Measurements from ENCODE around the gene THAP11. TPM values are rescaled to one million over a fixed set of nuclear protein-coding genes. Genes with fewer than 3 reads are reported as not detected.

THAP11 gene
- total and polyA plus RNA-seq, 10 donors = 19.9 to 80.7 (median 31.9) TPM

DNA sequence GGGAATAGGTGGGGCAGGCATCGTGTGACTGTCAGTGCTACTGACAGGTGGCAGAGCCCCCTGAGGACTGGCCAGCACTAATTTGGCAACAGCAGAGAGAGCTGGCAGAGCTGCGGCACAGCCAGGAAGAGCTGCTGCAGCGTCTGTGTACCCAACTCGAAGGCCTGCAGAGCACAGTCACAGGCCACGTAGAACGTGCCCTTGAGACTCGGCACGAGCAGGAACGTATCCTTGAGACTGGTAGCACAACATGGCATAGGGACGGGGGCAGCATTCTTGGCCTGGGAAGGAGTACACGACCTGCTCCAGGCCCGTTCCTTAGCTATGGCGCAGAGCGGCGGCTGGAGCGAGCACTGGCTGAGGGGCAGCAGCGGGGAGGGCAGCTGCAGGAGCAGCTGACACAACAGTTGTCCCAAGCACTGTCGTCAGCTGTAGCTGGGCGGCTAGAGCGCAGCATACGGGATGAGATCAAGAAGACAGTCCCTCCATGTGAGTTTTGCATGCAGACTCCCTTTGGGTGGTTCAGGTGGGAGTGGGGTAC, 39.6 kb downstream of the THAP11 start:
- H3K36me3 ChIP-seq = peaks cover 7 to 100% (median 97%) of the 10 kb centered on the region in 6 donors
- no peaks in the 10 kb centered on the region for H3K9me3 ChIP-seq
- H3K4me3 ChIP-seq = no peak overlapping the region
- no peak for TF ChIP-seq POLR2AphosphoS5 (IDR thresholded peaks at IDR 0.05)
- no peak for TF ChIP-seq POLR2A (IDR thresholded peaks at IDR 0.05)
- TF ChIP-seq, protein P1, sequence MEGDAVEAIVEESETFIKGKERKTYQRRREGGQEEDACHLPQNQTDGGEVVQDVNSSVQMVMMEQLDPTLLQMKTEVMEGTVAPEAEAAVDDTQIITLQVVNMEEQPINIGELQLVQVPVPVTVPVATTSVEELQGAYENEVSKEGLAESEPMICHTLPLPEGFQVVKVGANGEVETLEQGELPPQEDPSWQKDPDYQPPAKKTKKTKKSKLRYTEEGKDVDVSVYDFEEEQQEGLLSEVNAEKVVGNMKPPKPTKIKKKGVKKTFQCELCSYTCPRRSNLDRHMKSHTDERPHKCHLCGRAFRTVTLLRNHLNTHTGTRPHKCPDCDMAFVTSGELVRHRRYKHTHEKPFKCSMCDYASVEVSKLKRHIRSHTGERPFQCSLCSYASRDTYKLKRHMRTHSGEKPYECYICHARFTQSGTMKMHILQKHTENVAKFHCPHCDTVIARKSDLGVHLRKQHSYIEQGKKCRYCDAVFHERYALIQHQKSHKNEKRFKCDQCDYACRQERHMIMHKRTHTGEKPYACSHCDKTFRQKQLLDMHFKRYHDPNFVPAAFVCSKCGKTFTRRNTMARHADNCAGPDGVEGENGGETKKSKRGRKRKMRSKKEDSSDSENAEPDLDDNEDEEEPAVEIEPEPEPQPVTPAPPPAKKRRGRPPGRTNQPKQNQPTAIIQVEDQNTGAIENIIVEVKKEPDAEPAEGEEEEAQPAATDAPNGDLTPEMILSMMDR (IDR thresholded peaks at IDR 0.05 in 8 of 11, conservative IDR thresholded peaks at IDR 0.05 in 3 of 11) = no peak
- H3K27me3 ChIP-seq (replicated peaks in 1 of 7) = no peaks in the 10 kb centered on the region
- intact Hi-C loops (cut with DNase I; ENCODE audit: low total_unique reads) = no loop called here
- H3K4me1 ChIP-seq = peaks cover 0 to 17% (median 4%) of the 10 kb centered on the region in 6 donors
- 89 to 95% (median 91%) methylated on average over 15 to 21 of the region's 21 CpGs for WGBS, 5 donors
- DNase-seq = peak; percentile 69
- H3K27ac ChIP-seq = peak overlapping the region in 1 of 8 donors; percentile 27

DNA sequence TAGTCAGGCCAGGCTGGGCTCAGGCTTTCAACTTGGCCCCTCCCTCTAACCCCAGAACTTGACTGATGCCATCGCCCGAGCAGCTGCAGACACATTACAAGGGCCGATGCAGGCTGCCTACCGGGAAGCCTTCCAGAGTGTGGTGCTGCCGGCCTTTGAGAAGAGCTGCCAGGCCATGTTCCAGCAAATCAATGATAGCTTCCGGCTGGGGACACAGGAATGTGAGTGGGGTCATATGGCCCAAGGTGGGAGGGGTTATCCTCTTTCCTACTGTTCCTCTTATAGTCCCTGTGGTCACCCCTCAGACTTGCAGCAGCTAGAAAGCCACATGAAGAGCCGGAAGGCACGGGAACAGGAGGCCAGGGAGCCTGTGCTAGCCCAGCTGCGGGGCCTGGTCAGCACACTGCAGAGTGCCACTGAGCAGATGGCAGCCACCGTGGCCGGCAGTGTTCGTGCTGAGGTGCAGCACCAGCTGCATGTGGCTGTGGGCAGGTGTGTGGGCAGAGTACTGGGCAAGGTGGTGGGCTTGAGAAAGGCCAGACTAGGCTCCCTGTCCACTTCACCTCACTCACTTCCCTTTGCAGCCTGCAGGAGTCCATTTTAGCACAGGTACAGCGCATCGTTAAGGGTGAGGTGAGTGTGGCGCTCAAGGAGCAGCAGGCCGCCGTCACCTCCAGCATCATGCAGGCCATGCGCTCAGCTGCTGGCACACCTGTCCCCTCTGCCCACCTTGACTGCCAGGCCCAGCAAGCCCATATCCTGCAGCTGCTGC, 40.4 kb downstream of the THAP11 start:
- Histone ChIP-seq H3K4me1 (peaks cover 0 to 12% (median 3%) of the 10 kb centered on the region in 6 donors), H3K36me3 (peaks cover 2 to 100% (median 90%) of the 10 kb centered on the region in 6 donors), H3K9me3 (no peaks in the 10 kb centered on the region), H3K4me3 (no peak overlapping the region), H3K27me3 (replicated peaks in 1 of 7) (no peaks in the 10 kb centered on the region), H3K27ac (peak overlapping the region in 1 of 8 donors; percentile 27)
- peak; percentile 73 for DNase-seq
- intact Hi-C loops (cut with DNase I; ENCODE audit: low total_unique reads) = no loop called here
- TF ChIP-seq POLR2AphosphoS5 (IDR thresholded peaks at IDR 0.05) (peak in 1 of 3 donors; percentile 43), POLR2A (IDR thresholded peaks at IDR 0.05) (no peak)
- TF ChIP-seq, protein P1 (IDR thresholded peaks at IDR 0.05 in 8 of 11, conservative IDR thresholded peaks at IDR 0.05 in 3 of 11) = peak in 1 of 11 experiments; percentile 20
- 75 to 91% (median 84%) methylated on average over 18 of the region's 18 CpGs for WGBS, 5 donors

DNA sequence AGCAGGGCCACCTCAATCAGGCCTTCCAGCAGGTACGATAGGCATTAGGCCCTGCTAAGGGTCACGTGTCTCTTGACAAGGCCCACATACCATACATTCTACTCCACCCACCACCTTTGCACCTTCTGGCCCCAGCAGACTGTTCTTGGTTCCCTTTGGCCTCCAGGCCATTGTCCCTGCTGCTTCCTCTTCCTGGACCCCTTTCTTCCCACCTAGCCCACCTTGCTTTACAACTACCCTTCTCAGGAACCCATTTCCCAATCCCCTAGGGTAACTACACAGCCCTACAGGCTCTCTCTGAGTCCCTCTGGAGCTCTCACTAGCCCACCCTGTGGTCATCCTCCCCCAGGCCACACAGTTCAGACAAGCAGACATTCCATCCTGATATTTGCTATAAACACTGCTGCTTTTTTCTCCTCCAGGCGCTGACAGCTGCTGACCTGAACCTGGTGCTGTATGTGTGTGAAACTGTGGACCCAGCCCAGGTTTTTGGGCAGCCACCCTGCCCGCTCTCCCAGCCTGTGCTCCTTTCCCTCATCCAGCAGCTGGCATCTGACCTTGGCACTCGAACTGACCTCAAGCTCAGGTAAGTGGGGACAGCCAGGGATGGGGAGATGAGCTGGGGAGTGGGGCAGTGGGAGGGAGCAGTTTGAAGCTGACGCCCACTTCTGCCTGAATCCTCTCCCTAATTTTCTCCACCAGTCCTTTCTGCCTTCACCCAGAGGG, 41.2 kb downstream of the THAP11 start:
- Histone ChIP-seq H3K36me3 (peaks cover 0 to 96% (median 82%) of the 10 kb centered on the region in 6 donors), H3K27ac (no peak overlapping the region)
- TF ChIP-seq, protein P1 (IDR thresholded peaks at IDR 0.05 in 8 of 11, conservative IDR thresholded peaks at IDR 0.05 in 3 of 11) = peak in 1 of 11 experiments; percentile 52
- TF ChIP-seq POLR2AphosphoS5 (IDR thresholded peaks at IDR 0.05) = no peak

More for the DNA sequence above, 41.2 kb downstream of the THAP11 start:
- Histone ChIP-seq H3K9me3 (no peaks in the 10 kb centered on the region), H3K4me3 (no peak overlapping the region), H3K27me3 (replicated peaks in 1 of 7) (no peaks in the 10 kb centered on the region), H3K4me1 (peaks cover 0 to 12% (median 3%) of the 10 kb centered on the region in 6 donors)
- no peak for DNase-seq
- 75 to 84% (median 80%) methylated on average over 6 of the region's 6 CpGs for WGBS, 5 donors
- intact Hi-C loops (cut with DNase I; ENCODE audit: low total_unique reads) = no loop called here

Data from spleen (tissue), 11 donors.